Stimulated activated CD4-positive, alpha-beta T cell treated with anti-CD3 and anti-CD28 coated beads, Interleukin-12 subunit alpha, Interleukin-12 subunit beta, amount 100 ng/mL, for 48 hours (primary cell): Measurements from ENCODE around the gene LRRC41.
A peak's percentile ranks its signal among the peaks of the same experiment; 100 is the strongest.

Experiments
- DNase-seq, 3 donors: peaks; one replicate each; pipeline ENCODE4 v3.0.0-alpha.2; 2020; ENCODE audit warnings: low read depth in 2 of 3, low spot score in 1 of 3

LRRC41 gene

GRCh38 chr1:46288485-46289133 is 14.8 kb downstream of the LRRC41 start:
- no peak for DNase-seq

- peak in 2 of 3 donors; percentile 20 to 41 for DNase-seq
Measured at GRCh38 chr1:46285730-46286477, 17.5 kb downstream of the LRRC41 start.

- no peak for DNase-seq
Measured at GRCh38 chr1:46284597-46285564, 18.5 kb downstream of the LRRC41 start.

GRCh38 chr1:46284058-46284457 is 19.4 kb downstream of the LRRC41 start:
- DNase-seq = no peak

GRCh38 chr1:46281021-46281420 is 22.4 kb downstream of the LRRC41 start:
- DNase-seq = no peak

GRCh38 chr1:46280092-46280491 is 23.3 kb downstream of the LRRC41 start:
- no peak for DNase-seq

GRCh38 chr1:46278807-46279206 is 24.6 kb downstream of the LRRC41 start:
- DNase-seq = no peak

GRCh38 chr1:46277658-46278373 is 25.6 kb downstream of the LRRC41 start:
- DNase-seq = no peak

- no peak for DNase-seq
Measured at GRCh38 chr1:46275030-46275337, 28.4 kb downstream of the LRRC41 start.

- no peak for DNase-seq
Measured at GRCh38 chr1:46274225-46275029, 29.0 kb downstream of the LRRC41 start.

- no peak for DNase-seq
Measured at GRCh38 chr1:46268578-46268977, 34.8 kb downstream of the LRRC41 start.

GRCh38 chr1:46263146-46263545 is 40.3 kb downstream of the LRRC41 start:
- no peak for DNase-seq

GRCh38 chr1:46262508-46262907 is 40.9 kb downstream of the LRRC41 start:
- DNase-seq = no peak

GRCh38 chr1:46256523-46256922 is 46.9 kb downstream of the LRRC41 start:
- DNase-seq = no peak

GRCh38 chr1:46254668-46255067 is 48.7 kb downstream of the LRRC41 start:
- DNase-seq = no peak

GRCh38 chr1:46248122-46248920 is 55.1 kb downstream of the LRRC41 start:
- peak; percentile 18 to 41 (median 25) for DNase-seq

GRCh38 chr1:46247436-46248121 is 55.8 kb downstream of the LRRC41 start, which contains the start of gene RAD54L:
Gene RAD54L (plus strand): TSS chr1:46247763. CDS start chr1:46248406, 643 bp downstream.
- DNase-seq = peak; percentile 95 to 98 (median 98)

- peak; percentile 43 to 52 (median 44) for DNase-seq
Measured at GRCh38 chr1:46246548-46247435, 56.6 kb downstream of the LRRC41 start.
